ENCODE data around the gene CIAO2B. TPM values are rescaled to one million over a fixed set of nuclear protein-coding genes. Genes with fewer than 3 reads are reported as not detected.

CIAO2B gene
- total and polyA plus RNA-seq, 4 donors, result 51.1 to 120 (median 86.2) TPM

GRCh38 chr16:66973716-66974115 is 39.5 kb upstream of the CIAO2B start:
- Histone ChIP-seq H3K4me3 (ENCODE audit: low read depth in 1 of 3, low read length in 3 of 3) (no peak overlapping the region), H3K36me3 (ENCODE audit: control insufficient read depth in 4 of 4, insufficient read depth in 3 of 4, low read depth in 1 of 4, low read length in 3 of 4) (peaks cover 0 to 8% (median 6%) of the 10 kb centered on the region in 4 donors), H3K27ac (ENCODE audit: low read depth in 1 of 2, low read length in 2 of 2) (no peak overlapping the region), H3K27me3 (ENCODE audit: control insufficient read depth in 4 of 4, insufficient read depth in 4 of 4, low read length in 3 of 4) (no peaks in the 10 kb centered on the region), H3K9me3 (ENCODE audit: control insufficient read depth in 4 of 4, low read length in 3 of 4) (no peaks in the 10 kb centered on the region), H3K9ac (ENCODE audit: low read depth in 1 of 2, low read length in 2 of 2) (no peak overlapping the region), H3K4me1 (ENCODE audit: control insufficient read depth in 4 of 4, insufficient read depth in 4 of 4, low read length in 3 of 4) (peaks cover 0 to 14% (median 10%) of the 10 kb centered on the region in 4 donors)
- no peak for DNase-seq (ENCODE audit: low spot score)
- WGBS, result 87% methylated on average over 6 of the region's 6 CpGs
- TF ChIP-seq EGR1 (IDR thresholded peaks at IDR 0.05; ENCODE audit: low read depth in 2 of 2), result no peak
- TF ChIP-seq YY1 (IDR thresholded peaks at IDR 0.05), result no peak
- no peak for TF ChIP-seq CTCF (IDR thresholded peaks at IDR 0.05; ENCODE audit: low read depth, low read length, missing input control)
- no peak for TF ChIP-seq HNF4A (conservative IDR thresholded peaks at IDR 0.05)
- TF ChIP-seq RAD21 (IDR thresholded peaks at IDR 0.05), result no peak
- no peak for TF ChIP-seq SP1 (IDR thresholded peaks at IDR 0.05)
- TF ChIP-seq GABPA (IDR thresholded peaks at IDR 0.05 in 1 of 2, conservative IDR thresholded peaks at IDR 0.05 in 1 of 2), result no peak
- no peak for TF ChIP-seq TAF1 (conservative IDR thresholded peaks at IDR 0.05)
- no peak for TF ChIP-seq FOXA2 (IDR thresholded peaks at IDR 0.05)
- TF ChIP-seq ATF3 (IDR thresholded peaks at IDR 0.05), result no peak
- TF ChIP-seq FOXA1 (IDR thresholded peaks at IDR 0.05), result no peak
- TF ChIP-seq JUND (IDR thresholded peaks at IDR 0.05), result no peak

GRCh38 chr16:66972983-66973382 is 38.8 kb upstream of the CIAO2B start:
- TF ChIP-seq EGR1 (IDR thresholded peaks at IDR 0.05; ENCODE audit: low read depth in 2 of 2), result no peak
- no peak for TF ChIP-seq MAX (IDR thresholded peaks at IDR 0.05)
- TF ChIP-seq JUND (IDR thresholded peaks at IDR 0.05), result no peak
- no peak for TF ChIP-seq RAD21 (IDR thresholded peaks at IDR 0.05)
- no peak for TF ChIP-seq TAF1 (conservative IDR thresholded peaks at IDR 0.05)
- TF ChIP-seq ZBTB33 (IDR thresholded peaks at IDR 0.05), result no peak
- TF ChIP-seq NR2F2 (IDR thresholded peaks at IDR 0.05), result no peak
- TF ChIP-seq HNF4G (IDR thresholded peaks at IDR 0.05), result no peak
- no peak for TF ChIP-seq ATF3 (IDR thresholded peaks at IDR 0.05)
- TF ChIP-seq GABPA (IDR thresholded peaks at IDR 0.05 in 1 of 2, conservative IDR thresholded peaks at IDR 0.05 in 1 of 2), result no peak
- no peak for TF ChIP-seq FOXA1 (IDR thresholded peaks at IDR 0.05)
- no peak for TF ChIP-seq RXRA (IDR thresholded peaks at IDR 0.05)
- no peak for TF ChIP-seq CTCF (IDR thresholded peaks at IDR 0.05; ENCODE audit: low read depth, low read length, missing input control)
- no peak for TF ChIP-seq SP1 (IDR thresholded peaks at IDR 0.05)
- TF ChIP-seq YY1 (IDR thresholded peaks at IDR 0.05), result no peak
- TF ChIP-seq HNF4A (conservative IDR thresholded peaks at IDR 0.05), result no peak
- no peak for TF ChIP-seq REST (IDR thresholded peaks at IDR 0.05)
- no peak for TF ChIP-seq FOXA2 (IDR thresholded peaks at IDR 0.05)
- no peaks in the 10 kb centered on the region for H3K27me3 ChIP-seq (ENCODE audit: control insufficient read depth in 4 of 4, insufficient read depth in 4 of 4, low read length in 3 of 4)
- H3K27ac ChIP-seq (ENCODE audit: low read depth in 1 of 2, low read length in 2 of 2), result no peak overlapping the region
- peaks cover 0 to 8% (median 6%) of the 10 kb centered on the region in 4 donors for H3K36me3 ChIP-seq (ENCODE audit: control insufficient read depth in 4 of 4, insufficient read depth in 3 of 4, low read depth in 1 of 4, low read length in 3 of 4)
- DNase-seq (ENCODE audit: low spot score), result no peak
- H3K9me3 ChIP-seq (ENCODE audit: control insufficient read depth in 4 of 4, low read length in 3 of 4), result no peaks in the 10 kb centered on the region
- WGBS, result 87% methylated on average over 9 of the region's 9 CpGs
- H3K4me3 ChIP-seq (ENCODE audit: low read depth in 1 of 3, low read length in 3 of 3), result no peak overlapping the region
- H3K4me1 ChIP-seq (ENCODE audit: control insufficient read depth in 4 of 4, insufficient read depth in 4 of 4, low read length in 3 of 4), result peaks cover 0 to 20% (median 13%) of the 10 kb centered on the region in 4 donors
- no peak overlapping the region for H3K9ac ChIP-seq (ENCODE audit: low read depth in 1 of 2, low read length in 2 of 2)

All from liver (tissue), 9 donors.